Activated effector memory CD4-positive, alpha-beta T cell treated with anti-CD3 and anti-CD28 coated beads, Interleukin-2, amount 50 U/mL, for 16 hours (primary cell): Measurements from ENCODE around the gene MRTFB.

ENCODE experiments used
- DNase-seq: peaks from one replicate; pipeline ENCODE4 v3.0.0-alpha.2; 2020

Gene MRTFB

DNA sequence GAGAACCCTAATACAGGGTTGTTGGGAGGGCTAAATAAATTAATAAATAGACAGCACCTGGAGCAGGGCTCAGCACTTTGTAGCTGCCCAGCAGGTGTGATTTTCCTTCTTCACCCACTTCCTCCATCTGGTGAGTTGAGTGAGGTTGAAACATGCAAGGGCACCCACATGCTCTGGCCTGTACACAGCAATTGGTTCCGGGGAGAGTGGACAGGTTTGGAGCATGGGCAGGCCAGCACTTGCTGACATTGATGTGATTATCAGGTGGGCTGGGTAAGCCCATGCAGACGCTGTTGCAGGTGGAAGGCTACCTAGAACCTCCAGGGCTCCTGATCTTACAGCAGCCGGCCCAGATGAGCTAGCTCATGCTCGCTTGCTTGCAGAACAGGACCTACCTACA is 1.3 kb upstream of the MRTFB start:
- DNase-seq: no peak

DNA sequence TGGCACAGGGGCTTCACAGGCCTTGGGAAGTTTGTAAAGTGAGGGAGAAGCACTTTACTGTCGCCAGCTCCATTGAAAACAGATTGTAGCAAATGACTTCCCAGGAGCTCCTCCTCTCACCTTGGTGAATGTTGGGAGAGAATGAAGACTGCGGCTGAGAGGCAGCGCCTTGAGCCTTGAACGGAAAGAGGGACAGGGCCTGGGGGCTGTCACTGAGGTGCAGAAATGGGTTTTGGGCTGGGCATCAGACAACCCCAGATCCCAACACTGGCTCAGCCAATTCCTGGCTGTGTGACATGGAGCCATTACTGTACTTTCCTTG is 603 bp upstream of the MRTFB start:
- no peak for DNase-seq

DNA sequence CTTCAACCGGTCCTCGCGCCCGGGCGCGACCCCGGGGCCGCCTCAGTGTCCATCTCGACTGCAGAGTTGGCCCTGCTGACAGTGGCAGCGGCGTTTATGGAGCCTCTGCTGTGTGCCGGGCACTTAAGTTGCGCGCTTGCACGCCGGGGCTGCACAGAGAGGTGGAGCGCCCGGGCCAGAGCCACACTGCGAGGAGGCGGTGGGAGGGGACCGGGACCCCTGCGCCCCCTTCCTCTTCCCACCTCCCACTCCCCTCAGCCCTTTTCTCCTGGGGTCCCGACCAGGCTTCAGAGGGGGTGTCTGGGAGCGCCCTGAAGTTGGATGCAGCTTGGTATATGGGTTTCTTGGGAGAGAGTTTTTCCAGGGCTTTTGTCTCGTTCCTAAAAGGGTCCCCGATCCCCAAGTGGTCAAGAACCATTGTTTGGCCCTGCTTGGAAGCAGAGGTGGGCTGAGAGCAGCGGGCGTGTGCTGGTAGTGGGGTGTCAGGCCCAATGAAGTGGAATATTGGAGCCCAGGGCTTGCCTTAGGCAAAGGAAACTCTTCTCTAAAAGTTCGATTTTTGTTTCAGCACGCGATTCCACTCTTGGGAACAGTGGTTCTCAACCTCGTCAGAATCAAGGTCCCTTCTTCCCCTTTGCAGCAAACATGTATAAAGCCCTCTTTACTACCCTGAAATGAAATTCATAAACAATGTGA is 605 bp downstream of the MRTFB start:
- DNase-seq: no peak

DNA sequence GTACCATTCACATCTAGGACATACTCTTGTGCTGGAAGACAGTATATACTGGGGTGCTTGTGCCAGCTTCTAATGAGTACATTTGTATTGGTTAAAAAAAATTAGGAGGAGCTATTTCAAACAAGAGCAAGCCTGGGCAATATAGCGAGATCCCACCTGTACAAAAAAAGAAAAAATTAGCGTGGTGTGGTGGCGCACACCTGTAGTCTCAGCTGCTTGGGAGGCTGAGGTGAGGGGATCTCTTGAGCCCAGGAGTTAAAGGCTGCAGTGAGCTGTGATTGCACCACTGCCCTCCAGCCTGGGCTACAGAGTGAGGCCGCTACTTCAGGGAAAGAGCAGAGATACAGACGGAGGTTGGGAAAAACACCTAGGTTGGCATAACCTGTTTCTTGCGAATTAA is 1.2 kb downstream of the MRTFB start:
- no peak for DNase-seq

DNA sequence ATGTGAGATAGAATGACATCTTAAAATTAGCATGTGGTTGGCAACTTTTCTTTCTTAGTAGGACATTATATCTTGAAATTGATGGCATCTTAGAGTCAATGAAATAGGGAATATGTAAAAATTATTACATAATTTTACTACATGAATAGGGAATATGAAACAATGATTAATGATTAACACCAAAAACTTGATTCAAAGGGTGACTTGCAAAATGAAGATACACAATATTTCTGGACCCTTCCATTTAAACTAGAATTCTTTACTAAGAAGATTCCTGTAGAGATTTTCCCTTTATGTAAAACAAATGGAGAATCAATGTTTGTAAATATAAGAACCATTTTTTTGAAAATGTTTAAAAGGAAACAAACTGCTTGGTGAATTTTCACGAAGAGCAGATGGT is 3.4 kb downstream of the MRTFB start:
- DNase-seq: no peak

DNA sequence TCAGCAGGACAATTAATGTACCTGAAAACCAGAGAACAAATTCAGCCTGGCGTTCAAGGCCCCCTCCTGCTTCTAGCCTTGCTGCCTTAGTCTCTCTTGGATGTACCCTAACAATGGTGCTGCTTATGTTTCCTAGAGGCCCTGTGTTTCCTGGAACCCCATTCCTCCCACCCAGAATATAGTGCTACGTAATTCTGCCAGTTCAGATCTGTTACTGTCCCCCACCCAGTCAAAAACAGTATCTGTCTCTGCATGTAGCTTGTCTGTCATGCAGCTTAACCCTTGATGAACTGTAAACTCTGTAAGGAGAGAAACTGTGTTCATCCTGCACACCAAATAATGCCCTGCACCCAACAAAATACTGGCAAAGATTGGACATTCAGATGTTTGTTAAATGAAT is 6.8 kb downstream of the MRTFB start:
- no peak for DNase-seq

DNA sequence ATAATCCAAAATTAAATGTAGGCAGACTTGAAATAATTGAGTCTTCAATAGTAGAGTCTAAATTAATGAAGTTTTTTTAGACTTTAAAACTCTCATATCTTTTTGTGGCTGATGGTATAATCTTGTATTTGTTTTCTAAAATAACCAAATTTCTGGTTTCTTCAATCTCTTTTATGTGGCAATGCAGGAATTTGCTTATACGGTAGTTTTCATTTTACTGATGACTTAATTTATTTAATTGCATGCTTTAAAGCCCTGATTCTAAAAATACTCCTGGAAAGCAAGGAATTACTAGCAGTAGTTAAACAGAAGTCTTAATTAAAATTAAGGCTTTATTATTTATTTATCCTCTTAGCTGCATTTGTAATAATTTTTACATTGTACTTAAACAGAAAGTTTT is 15.4 kb downstream of the MRTFB start:
- no peak for DNase-seq

DNA sequence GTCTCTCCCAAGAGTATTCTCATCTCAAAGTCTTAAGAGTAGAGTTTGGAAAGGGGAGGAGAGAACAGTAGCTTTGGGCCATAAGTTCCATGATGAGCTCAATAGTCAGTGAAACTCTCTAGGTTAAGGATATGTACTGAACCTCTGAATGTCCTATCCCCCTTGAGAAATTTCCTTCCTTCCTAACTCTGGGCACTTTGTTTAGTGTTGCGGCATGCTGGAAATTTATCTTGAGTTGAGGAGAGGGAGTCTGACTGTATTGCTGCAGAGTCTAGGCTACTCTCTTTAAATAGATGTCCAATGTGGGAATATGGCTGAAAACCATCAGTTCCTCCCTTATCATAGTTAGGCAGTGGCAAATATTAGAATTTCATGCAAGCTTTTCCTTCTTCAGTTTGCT is 16.1 kb downstream of the MRTFB start:
- DNase-seq: no peak

DNA sequence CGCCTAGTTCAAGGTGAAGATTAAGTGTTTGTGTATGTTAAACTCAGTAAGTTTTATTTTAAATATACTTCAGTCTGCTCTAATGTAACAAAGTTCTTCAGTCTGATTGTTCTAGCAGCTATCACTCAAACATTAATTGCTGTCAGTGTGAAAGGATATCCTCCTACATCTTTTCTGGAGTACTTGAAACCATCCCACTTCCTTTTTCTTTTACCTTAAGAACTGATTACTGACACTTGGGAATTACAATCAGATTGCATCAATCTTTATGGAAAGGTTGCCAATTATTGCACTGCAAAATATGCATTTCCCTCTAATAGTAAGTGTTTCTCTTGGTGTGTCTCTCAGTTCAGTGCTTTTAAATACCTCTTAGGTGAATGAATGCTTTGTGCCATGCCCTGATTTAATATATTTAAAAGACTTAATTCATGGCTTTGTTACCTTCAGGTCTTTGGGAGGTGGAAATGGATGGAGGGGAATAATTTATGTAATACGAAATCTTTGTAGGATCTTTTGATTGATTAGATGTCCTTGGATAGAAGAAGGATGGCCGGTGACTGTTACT is 16.6 kb downstream of the MRTFB start:
- DNase-seq: no peak

DNA sequence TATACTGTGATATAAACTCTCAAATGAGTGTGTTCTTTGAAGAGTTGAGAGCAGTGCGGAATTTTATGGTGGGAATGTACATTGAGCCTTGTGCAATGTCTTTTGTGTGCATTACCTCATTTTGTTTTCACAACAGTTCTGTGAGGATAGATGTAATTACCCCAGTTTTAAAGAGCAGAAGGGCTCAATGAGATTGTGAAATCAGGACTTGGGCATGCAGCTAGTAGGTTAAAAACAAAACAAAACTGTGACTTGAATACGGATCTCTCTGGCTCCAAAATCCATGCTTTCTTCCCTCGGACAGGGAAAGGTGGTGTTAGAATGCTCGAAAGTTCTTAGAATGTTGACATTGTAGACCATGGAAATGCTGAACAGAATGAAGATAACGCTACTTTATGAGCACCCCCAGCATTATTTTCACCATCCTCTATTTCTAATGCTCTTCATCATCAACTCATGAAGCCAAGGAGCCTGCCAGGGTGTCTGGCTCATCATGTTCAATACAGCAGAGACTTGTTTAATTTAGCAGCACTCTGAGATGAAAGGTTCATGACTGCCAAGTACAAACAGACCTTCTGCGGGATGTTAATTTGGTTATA is 17.1 kb downstream of the MRTFB start:
- no peak for DNase-seq

DNA sequence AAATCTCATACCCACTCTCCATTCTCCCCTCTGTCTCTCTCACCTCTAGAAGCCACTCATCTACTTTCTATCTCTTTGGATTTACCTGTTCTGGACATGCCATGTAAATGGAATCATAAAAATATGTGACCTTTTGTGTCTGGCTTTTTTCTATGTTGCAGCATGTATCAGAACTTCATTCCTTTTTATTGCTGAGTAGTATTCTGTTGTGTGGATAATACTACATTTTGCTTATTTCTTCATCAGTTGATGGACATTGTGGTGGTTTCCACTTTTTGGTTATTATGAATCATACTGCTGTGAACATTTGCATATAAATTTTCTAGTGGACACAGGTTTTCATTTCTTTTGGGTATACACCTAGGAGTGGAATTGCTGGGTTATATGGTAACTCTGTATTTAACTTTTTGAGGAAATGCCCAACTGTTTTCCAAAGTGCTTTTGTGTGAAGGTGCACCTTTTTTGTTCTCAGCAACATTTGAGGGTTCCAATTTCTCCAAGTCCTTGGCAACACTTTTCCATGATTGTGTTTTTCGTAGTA is 18.2 kb downstream of the MRTFB start:
- DNase-seq: no peak

DNA sequence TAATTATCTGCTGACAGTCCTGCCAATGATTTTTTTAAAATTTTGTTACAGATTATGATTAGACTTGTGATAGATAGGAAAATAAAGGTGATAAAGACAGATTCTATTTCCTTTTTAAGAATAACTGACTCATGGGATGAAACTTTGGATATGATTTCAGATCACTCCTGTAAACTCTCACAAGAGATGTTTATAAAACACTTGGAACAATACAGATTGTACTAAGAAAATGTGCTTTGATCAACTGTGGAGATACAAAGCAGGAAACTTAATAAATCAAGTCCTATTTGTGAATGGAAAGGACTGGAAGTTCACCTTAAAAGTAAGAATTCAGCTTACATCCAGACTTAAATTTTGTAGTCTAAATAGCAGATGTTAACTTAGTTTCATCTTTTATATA is 21.4 kb downstream of the MRTFB start:
- no peak for DNase-seq

DNA sequence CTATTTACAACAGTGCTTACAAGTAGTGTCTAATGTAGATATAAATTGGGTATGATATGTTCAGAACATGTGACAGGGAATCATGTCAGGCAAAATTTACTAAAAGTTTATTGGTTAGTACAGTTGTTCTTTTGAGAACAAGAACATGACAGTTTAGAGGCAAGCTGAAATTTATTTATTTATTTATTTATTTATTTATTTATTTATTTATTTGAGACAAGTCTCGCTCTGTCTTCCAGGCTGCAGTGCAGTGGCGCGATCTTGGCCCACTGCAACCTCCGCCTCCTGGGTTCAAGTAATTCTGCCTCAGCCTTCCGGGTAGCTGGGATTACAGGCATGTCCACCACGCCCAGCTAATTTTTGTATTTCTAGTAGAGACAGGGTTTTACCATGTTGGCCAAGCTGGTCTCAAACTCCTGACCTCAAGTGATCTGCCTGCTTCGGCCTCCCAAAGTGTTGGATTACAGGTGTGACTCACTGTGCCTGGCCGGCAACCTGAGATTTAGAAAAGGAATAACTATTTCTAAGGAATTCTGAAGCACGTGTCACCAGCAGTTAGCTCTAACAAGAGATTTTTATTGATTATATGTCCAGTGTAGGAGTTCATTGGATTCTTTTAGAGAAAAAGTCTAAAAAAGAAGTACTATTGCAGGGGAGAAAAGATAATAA is 24.9 kb downstream of the MRTFB start:
- DNase-seq: no peak

DNA sequence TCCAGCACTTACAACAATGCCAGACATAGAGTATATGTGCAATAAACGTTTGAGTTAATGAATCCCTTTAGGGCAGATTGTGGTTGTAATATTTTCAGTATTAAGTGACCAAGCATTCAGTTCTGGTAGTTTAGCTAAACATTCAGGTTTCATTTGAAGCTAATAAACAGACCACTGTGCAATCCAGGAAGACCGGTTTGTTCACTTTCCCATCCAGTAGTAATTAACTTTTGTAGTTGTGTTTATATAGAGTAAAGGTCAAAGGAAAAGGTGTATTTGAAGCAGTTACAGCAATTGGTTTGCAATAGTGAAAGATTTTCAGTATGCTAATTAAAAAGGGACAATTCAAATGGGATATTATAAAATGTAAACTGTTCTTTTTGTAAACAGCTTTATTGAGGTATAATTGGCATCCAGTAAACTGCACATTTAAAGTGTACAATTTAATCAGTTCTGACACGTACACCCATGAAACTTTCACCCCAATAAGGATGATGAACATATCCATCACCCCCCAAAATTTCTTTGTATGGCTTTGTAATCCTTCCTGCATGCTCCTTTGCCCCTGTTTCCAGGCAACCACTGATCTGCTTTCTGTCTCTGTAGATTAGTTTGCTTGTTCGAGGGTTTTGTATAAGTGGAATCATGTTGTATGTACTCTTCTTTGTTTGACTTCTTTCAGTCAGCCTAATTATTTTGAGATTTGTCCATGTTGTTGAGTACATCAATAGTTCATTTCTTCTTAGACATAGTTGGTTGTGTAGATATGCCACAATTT is 26.3 kb downstream of the MRTFB start:
- no peak for DNase-seq

DNA sequence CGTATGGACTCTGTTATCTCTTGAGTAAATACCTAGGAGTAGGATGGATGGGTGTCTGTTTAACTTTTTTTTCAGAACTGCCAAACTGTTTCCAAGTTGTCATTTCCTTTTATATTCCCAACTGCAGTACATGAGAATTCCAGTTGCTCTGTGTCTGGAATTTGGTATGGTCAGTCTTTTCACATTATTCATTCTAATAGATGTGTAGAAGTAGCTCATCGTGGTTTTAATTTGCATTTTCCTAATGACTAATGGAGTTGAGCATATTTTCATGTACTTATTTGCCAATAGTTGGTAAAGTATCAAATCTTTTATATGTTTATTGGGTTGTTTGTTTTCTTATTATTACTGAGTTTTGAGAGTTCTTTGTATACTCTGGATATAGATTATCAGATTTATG is 27.0 kb downstream of the MRTFB start:
- DNase-seq: no peak

DNA sequence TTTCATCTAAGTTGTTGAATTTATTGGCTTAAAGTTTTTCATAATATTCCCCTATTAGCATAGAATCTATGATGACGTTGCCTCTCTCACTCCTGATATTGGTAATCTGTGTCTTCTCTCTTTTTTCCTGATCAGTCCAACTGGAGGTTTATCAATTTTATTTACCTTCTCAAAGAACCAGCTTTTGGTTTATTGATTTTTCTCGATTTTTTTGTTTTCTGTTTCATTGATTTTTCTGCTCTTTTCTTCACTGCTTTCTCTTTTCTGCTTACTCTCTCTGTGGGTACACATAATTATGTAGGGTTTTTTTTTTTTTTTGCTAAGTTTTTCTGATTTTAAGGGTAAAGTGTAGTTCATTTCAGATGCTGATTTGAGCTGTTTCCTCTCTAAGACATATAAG is 29.7 kb downstream of the MRTFB start:
- no peak for DNase-seq

DNA sequence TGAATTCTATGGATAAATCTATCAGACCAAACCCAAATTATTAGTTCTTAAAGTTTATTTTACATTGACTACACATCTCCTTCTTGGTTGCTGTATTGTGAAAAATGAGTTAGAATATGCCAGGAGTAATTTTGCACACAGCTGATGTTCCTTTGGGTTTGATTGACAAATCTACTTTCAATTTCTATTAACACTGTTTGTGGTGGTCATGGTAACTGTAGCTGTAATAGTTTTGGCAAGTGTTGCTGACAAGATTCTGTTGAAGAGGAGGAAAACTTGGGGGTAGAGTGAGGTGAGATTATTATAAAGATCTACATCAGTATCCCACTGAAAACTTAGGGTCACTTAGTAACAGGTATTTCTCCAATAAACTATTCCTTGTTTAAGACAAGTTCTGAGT is 30.3 kb downstream of the MRTFB start:
- DNase-seq: no peak

DNA sequence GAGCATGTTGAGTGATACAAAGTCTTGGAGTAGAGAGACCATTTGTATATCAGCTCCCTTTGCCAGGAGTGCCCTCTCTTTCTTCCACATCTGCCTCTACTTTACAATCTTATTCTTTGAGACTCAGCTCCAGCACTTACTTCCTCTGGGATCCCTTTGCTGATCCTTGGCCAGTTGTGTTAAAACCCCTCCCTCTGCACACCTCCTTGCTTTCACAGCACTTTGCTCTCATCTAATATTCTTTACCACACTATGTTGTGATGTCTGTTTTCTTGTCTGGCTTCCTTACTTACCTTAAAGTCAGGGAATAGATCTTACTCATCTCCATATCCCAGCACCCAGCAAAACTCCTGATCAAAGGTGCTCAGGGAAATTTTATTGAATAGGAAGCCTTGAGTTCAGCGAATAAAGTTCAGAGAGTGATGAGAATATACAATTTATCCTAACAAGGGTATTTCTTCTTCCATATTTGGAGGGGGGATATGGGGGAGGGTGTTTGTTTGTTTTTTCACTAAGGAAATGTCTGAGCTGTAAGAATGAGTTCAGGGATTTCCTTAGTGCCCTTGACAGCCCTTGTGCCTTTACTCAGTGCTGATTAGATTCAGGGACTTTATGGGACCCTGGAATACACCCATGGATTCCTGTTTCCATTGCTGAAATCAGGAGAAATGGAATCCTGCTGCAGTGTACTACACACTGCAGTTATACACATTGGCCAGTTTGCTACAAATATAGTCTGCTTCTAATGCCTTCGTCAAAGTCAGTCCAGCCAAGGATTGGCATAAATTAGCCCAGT is 32.0 kb downstream of the MRTFB start:
- DNase-seq: no peak

DNA sequence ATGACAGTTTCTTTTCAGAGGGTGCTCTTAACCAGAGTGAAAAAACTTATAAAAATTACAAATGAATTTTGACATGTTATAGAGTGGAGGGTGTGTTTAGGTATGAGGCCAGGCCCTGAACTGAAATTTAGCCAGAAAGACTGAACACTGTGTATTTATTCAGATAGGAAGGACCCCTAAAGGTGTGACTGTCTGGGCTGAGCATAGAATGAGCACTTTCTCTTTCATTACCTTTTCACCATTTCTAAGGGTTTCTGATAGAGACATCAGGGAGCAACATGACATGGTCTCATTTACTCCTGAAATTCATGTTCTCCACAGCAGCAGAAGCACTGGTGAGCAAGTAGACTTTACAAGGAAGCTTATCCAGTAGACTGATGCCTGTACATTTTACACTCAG is 32.9 kb downstream of the MRTFB start:
- no peak for DNase-seq

DNA sequence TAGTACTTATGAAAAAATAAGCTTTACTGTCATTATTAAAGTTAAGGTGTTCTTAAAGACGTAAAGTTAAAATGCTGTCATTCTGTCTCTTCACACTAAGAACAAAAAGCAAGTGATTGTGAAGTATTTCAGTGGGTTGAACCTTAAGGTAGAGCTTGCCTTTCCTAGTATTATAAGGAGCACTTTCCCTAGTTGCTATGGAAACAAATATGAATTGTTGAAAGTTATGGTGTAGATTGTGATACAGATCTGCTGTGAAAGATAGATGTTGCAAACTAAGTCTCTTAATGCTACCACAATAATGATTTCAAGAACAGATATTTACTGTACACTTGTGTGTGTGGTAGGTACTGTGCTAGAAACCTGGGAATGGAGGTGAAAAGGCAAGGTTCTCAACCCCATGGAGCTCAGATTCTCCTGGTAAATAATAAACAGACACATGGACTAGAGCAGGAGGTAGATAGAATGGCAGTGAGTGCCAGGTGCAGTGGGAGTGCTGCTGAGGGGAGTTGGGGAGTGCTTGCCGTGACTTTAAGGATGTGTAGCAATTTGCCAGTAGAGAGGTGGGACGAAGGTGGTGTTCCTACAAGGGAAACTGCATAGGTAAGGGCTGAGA is 34.7 kb downstream of the MRTFB start:
- no peak for DNase-seq

DNA sequence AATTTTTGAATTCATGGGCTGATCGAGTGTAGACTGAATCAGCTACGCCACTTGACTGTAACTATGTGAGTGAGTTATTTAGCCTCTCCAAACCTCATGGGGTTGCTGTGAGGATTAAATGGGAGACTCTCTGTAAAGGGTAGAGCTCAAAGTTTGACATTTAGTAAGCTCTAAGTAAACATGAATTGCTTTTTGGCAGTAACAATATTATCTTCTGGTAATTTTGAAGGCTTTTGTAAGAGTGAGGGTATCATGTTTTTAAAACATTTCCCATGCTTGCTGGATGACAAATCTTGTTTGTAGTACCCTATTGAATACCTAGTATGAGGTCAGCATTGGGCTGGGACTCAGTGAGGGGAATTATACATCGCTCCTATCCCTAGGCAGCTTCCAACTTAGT is 35.3 kb downstream of the MRTFB start:
- no peak for DNase-seq

DNA sequence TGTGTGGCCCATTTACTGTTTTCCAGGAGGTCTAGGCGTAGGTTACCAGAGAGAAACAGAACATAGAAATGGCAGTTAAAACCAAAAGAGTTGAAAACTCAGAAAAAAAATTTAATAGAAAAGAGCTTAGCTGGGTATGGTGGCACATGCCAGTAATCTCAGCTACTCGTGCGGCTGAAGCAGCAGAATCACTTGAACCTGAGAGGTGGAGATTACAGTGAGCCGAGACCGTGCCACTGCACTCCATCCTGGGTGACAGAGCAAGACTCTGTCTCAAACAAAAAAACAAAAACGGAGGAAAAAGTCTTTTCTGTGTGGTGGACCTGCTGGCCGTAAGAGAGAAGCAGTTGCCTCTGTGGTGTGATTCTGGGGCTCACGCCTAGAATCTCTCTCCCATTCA is 35.8 kb downstream of the MRTFB start:
- DNase-seq: no peak
